ENCODE data around the gene TMEM114. TPM values are rescaled to one million over a fixed set of nuclear protein-coding genes. Genes with fewer than 3 reads are reported as not detected.
"Not testable (repeated sequence)": the region's sequence is repeated elsewhere in the genome, so short reads cannot be mapped to it uniquely, and the experiment has no call there.

Gene TMEM114
- total RNA-seq, 2 experiments from 2014 or later: not detected

DNA sequence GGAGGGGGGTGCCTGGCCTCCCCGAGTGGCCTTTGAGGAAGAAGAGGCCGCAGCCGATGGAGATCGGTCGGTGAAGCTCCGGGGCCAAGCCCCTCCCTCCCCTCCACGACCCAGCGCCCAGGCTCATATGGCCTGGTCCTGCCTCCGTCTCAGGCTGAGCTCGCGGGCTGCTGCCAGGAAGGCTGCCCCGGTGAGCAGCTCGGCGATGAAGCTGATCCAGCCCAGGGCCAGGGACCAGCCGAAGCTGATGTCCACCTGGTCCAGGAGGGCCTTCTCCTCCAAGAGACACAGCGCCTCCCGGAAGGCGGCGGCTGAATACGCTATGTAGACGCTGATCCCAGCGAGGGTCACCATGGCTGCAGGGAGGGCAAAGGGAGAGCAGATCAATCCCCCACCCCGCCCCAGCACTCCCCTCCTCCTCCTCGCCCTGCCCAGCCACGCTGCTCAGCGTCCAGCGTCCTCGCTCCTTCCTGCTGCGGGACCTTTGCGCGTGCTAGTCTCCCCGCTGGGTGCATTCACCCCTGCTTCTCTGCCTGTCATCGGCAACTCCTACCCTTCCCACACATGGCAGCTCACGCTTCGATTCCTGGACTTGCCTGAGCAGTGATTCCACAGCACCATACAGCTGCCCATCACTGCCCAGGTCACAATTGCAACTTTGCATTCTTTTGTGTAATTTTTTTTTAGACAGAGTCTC lies 20.5 kb downstream of the TMEM114 start:
- H3K27me3 Mint-ChIP-seq (ENCODE audit: low read depth): peaks cover 5% of the 10 kb centered on the region
- no peak overlapping the region for H3K4me3 Mint-ChIP-seq
- CTCF ChIA-PET: interaction anchor here (0.8 to 2.5 kb wide), 2 partner anchors 52 to 311 kb away, joined by 3 to 13 read pairs; partner anchors contain the start of gene METTL22
- ATAC-seq (no peak), DNase-seq (no peak)
- POLR2A ChIA-PET: interaction anchor here (1.6 kb wide), 1 partner anchor 310 kb away, joined by 4 read pairs; no protein-coding TSS in a partner anchor
- H3K36me3 Mint-ChIP-seq (ENCODE audit: low read depth): no peaks in the 10 kb centered on the region
- H3K27ac Mint-ChIP-seq: no peak overlapping the region
- H3K4me1 Mint-ChIP-seq (ENCODE audit: low read depth): peaks cover 9% of the 10 kb centered on the region
- H3K9me3 Mint-ChIP-seq (ENCODE audit: insufficient read depth): no peaks in the 10 kb centered on the region

DNA sequence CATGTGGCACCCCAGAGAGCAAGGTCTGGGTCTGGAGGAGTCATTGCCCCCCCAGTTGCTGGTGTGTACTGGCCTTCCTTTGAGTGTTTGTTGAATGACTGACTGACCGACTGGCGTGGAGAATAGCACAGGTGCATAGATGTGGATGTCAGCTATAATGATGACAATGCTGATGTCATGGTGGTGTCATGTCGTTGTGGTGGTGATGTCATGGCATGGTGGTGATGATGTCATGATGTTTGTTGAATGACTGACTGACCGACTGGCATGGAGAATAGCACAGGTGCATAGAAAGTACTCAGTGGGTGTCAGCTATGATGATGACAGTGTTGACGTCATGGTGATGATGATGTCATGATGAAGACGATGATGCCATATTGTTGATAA lies 22.1 kb downstream of the TMEM114 start:
- no peak overlapping the region for H3K4me3 Mint-ChIP-seq
- peaks cover 5% of the 10 kb centered on the region for H3K27me3 Mint-ChIP-seq (ENCODE audit: low read depth)
- DNase-seq (peak; percentile 24), ATAC-seq (no peak)
- POLR2A ChIA-PET: interaction anchor here (0.9 to 1.6 kb wide), 2 partner anchors 15 to 312 kb away, joined by 3 to 4 read pairs; no protein-coding TSS in a partner anchor
- CTCF ChIA-PET: interaction anchor here (2.5 kb wide), 1 partner anchor 313 kb away, joined by 13 read pairs; no protein-coding TSS in a partner anchor
- no peaks in the 10 kb centered on the region for H3K36me3 Mint-ChIP-seq (ENCODE audit: low read depth)
- H3K4me1 Mint-ChIP-seq (ENCODE audit: low read depth): peaks cover 7% of the 10 kb centered on the region
- no peaks in the 10 kb centered on the region for H3K9me3 Mint-ChIP-seq (ENCODE audit: insufficient read depth)
- H3K27ac Mint-ChIP-seq: peak overlapping the region; percentile 13

DNA sequence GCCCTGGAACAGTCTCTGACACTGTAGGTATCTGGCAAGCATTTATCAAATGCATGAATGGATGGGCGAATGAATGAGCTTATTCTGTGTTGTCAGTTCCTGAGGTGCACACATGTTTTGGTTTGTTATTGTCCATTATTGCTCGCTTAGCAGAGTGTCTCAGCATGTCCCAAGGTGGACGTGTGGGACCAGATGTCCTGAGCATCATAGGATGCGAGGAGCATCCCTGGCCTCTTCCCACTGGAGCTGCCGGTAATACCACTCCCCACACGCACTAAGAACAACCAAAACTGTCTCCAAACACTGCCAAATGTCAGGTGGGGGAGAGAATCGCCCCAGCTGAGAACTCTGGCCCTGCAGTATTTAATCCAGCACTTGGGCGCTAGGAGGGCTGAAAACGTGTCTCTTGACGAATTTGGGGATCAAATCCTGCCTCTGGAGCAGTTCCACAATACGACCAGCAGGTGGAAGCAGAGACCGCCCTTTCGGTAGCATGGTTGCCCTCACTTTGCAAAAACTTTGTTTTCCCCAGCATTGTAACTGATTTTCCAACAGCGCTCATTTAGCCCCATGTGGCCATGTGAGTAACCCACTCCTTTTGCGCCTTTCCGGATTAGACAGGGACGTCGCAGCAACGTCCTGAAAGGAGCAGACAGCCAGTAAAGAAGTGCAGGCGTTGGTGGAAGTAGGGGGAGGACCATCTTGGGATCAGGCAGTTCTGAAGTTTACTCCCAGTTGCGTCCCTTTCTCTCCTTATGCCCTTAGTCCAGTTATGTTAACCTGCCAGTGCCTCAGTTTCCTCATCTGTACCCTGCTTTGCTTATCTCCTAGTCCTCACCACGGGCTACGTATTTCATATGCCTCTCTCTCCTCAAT lies 22.7 kb downstream of the TMEM114 start:
- Mint-ChIP-seq H3K27me3 (ENCODE audit: low read depth) (peaks cover 5% of the 10 kb centered on the region), H3K27ac (peak overlapping the region; percentile 13), H3K4me1 (ENCODE audit: low read depth) (peaks cover 3% of the 10 kb centered on the region), H3K36me3 (ENCODE audit: low read depth) (no peaks in the 10 kb centered on the region), H3K4me3 (no peak overlapping the region), H3K9me3 (ENCODE audit: insufficient read depth) (no peaks in the 10 kb centered on the region)
- DNase-seq (peak; percentile 87), ATAC-seq (peak; percentile 95)
- CTCF ChIA-PET: interaction anchor here (0.7 to 2.5 kb wide), 13 partner anchors 8 to 441 kb away, joined by 3 to 15 read pairs (median 4); partner anchors contain the start of genes ABAT and CARHSP1
- POLR2A ChIA-PET: interaction anchor here (1.2 kb wide), 1 partner anchor 301 kb away, joined by 4 read pairs; the partner anchor contains the start of gene CARHSP1

DNA sequence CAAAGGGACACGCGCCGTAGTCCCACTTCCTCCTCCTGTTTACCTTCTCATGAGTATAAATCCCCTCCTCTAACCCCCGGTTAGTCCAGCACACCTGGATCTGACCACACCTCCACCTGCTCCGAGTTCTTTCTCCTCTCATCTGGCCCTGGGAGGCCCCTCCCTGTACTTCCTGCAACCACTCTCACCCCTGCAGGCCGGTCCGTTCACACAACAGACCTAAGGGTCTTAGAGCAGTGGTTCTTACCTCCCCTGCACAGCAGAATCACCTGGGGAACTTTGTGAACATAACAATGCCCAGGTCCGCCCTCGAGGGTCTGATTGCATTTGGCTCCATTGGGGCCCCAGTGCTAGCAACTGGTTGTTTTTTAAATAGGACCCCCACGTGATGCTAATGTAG lies 24.8 kb downstream of the TMEM114 start:
- ATAC-seq (peak; percentile 24), DNase-seq (peak; percentile 29)
- POLR2A ChIA-PET: no interaction called here
- Mint-ChIP-seq H3K4me3 (no peak overlapping the region), H3K4me1 (ENCODE audit: low read depth) (peaks cover 3% of the 10 kb centered on the region), H3K9me3 (ENCODE audit: insufficient read depth) (no peaks in the 10 kb centered on the region), H3K27me3 (ENCODE audit: low read depth) (peaks cover 2% of the 10 kb centered on the region), H3K36me3 (ENCODE audit: low read depth) (no peaks in the 10 kb centered on the region), H3K27ac (no peak overlapping the region)
- CTCF ChIA-PET: interaction anchor here (0.8 kb wide), 1 partner anchor 507 kb away, joined by 3 read pairs; no protein-coding TSS in a partner anchor

DNA sequence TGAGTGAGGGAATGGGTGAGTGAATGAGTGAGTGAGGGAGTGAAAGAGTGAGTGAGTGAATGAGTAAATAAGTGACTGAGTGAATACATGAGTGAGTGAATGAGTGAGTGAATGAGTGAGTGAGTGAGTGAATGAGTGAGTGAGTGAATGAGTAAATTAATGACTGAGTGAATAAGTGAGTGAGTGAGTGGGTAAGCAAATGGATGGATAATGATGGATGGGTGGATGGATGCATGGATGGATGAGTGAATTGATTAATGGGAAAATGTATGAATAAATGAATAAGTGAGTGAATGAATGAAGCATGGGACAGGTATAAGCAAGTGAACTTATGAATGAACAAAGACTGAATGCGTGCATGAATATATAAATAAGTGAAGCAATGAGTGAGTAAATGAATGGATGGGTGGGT lies 25.4 kb downstream of the TMEM114 start:
- Mint-ChIP-seq H3K4me3 (no peak overlapping the region), H3K27ac (no peak overlapping the region)
- CTCF ChIA-PET: no interaction called here

DNA sequence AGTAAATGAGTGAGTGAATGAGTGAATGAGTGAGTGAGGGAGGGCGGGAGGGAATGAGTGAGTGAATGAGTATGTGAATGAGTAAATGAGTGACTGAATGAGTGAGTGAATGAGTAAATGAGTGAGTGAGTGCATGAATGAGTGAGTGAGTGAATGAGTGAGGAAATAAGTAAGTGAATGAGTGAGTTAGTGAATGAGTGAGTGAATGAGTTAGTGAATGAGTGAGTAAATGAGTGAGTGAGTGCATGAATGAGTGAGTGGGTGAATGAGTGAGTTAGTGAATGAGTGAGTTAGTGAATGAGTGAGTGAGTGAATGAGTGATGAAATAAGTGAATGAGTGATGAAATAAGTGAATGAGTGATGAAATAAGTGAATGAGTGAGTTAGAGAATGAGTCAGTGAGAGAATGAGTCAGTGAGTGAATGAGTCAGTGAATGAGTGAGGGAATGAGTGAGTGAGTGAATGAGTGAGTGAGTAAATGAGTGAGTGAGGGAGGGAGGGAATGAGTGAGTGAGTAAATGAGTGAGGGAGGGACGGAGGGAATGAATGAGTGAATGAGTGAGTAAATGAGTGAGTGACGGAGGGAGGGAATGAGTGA lies 26.3 kb downstream of the TMEM114 start:
- POLR2A ChIA-PET; H3K27ac Mint-ChIP-seq; H3K4me1 Mint-ChIP-seq (ENCODE audit: low read depth); DNase-seq; ATAC-seq; H3K4me3 Mint-ChIP-seq; CTCF ChIA-PET; H3K9me3 Mint-ChIP-seq (ENCODE audit: insufficient read depth); H3K36me3 Mint-ChIP-seq (ENCODE audit: low read depth); H3K27me3 Mint-ChIP-seq (ENCODE audit: low read depth): not testable (repeated sequence)

More for the DNA sequence above, 25.4 kb downstream of the TMEM114 start:
- DNase-seq: no peak
- peaks cover under 1% of the 10 kb centered on the region for H3K27me3 Mint-ChIP-seq (ENCODE audit: low read depth)
- H3K9me3 Mint-ChIP-seq (ENCODE audit: insufficient read depth): no peaks in the 10 kb centered on the region
- POLR2A ChIA-PET: no interaction called here
- no peak for ATAC-seq
- H3K4me1 Mint-ChIP-seq (ENCODE audit: low read depth): peaks cover 3% of the 10 kb centered on the region
- no peaks in the 10 kb centered on the region for H3K36me3 Mint-ChIP-seq (ENCODE audit: low read depth)

DNA sequence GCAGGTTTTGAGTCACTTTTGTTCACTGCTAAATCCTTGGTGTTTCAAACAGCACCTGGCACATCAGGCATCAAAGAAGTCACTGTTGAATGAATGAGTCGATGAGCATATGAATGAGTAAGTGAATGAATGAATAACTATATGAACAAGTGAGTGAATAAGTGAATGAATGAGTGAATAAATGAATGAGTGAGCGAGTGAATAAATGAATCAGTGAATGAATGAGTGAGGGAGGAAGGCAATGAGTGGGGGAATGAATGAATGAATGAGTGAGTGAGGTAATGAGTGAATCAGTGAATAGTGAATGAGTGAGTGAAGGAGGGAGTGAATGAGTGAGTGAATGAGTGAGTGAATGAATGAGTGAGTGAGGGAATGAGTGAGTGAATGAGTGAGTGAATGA lies 28.8 kb downstream of the TMEM114 start:
- no peaks in the 10 kb centered on the region for H3K9me3 Mint-ChIP-seq (ENCODE audit: insufficient read depth)
- POLR2A ChIA-PET: no interaction called here

DNA sequence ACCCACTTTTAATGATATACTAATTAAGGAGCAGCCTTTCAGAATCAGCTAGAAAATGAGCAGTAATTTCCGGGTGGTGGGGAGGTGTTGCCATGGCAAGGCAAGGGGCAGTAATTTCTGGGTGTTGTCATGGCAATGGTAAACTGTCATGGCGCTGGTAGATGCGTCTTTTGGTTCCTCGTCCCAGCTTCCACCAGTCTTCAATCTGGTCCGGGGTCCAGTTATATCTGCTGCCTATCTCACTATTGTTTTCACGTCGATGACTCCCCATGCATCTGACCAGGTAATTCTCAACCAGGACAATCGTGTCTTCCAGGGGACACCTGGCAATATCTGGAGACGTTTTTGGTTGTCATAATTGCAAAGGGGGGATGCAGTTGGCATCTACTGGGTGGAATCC lies 34.9 kb downstream of the TMEM114 start:
- DNase-seq: no peak
- Mint-ChIP-seq H3K27me3 (ENCODE audit: low read depth) (peaks cover 5% of the 10 kb centered on the region), H3K36me3 (ENCODE audit: low read depth) (no peaks in the 10 kb centered on the region), H3K27ac (no peak overlapping the region), H3K4me1 (ENCODE audit: low read depth) (no peaks in the 10 kb centered on the region), H3K9me3 (ENCODE audit: insufficient read depth) (no peaks in the 10 kb centered on the region), H3K4me3 (no peak overlapping the region)
- CTCF ChIA-PET: no interaction called here
- POLR2A ChIA-PET: no interaction called here
- ATAC-seq: no peak

More for the DNA sequence above, 28.8 kb downstream of the TMEM114 start:
- DNase-seq (no peak), ATAC-seq (no peak)
- no peak overlapping the region for H3K27ac Mint-ChIP-seq
- H3K4me3 Mint-ChIP-seq: no peak overlapping the region
- no peaks in the 10 kb centered on the region for H3K4me1 Mint-ChIP-seq (ENCODE audit: low read depth)
- H3K36me3 Mint-ChIP-seq (ENCODE audit: low read depth): no peaks in the 10 kb centered on the region
- CTCF ChIA-PET: no interaction called here
- H3K27me3 Mint-ChIP-seq (ENCODE audit: low read depth): no peaks in the 10 kb centered on the region

DNA sequence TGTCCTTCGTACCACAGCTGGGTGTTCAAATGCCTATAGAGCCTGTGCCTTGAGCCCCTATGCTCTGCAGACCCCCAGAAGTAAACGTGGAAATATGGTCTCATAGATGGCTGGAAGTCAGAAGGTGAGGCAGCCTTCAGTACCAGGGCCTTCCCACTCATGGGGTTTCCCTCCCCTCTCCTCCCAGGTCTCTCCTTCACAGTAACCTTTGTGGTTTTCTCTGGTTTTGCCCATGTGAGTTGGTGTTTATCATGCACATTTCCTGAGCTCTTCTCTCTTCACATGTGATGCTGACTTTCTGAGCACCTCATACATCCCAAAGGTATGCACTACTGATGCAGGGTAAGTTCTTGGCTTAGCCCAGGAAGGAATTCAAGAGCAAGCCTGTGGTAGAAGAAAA lies 35.4 kb downstream of the TMEM114 start:
- ChIA-PET CTCF (no interaction called here), POLR2A (no interaction called here)
- Mint-ChIP-seq H3K27me3 (ENCODE audit: low read depth) (peaks cover 5% of the 10 kb centered on the region), H3K4me1 (ENCODE audit: low read depth) (no peaks in the 10 kb centered on the region), H3K4me3 (no peak overlapping the region), H3K27ac (no peak overlapping the region), H3K9me3 (ENCODE audit: insufficient read depth) (no peaks in the 10 kb centered on the region), H3K36me3 (ENCODE audit: low read depth) (no peaks in the 10 kb centered on the region)
- DNase-seq: no peak
- ATAC-seq: no peak

DNA sequence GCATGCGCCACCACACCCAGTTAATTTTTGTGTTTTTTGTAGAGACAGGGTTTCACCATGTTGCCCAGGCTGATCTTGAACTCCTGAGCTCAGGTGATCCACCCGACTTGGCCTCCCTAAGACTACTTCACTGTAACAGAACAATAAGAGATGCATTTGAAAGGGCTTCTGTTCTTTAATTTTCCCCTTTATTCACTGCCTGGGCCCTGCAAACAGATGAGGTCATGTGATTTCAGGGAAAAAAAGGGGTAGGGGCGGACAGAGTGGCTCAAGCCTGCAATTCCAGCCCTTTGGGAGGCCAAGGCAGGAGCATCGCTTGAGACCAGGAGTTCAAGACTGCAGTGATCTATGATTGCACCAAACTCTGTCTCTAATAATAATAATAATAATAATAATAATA lies 36.3 kb downstream of the TMEM114 start:
- POLR2A ChIA-PET: no interaction called here

DNA sequence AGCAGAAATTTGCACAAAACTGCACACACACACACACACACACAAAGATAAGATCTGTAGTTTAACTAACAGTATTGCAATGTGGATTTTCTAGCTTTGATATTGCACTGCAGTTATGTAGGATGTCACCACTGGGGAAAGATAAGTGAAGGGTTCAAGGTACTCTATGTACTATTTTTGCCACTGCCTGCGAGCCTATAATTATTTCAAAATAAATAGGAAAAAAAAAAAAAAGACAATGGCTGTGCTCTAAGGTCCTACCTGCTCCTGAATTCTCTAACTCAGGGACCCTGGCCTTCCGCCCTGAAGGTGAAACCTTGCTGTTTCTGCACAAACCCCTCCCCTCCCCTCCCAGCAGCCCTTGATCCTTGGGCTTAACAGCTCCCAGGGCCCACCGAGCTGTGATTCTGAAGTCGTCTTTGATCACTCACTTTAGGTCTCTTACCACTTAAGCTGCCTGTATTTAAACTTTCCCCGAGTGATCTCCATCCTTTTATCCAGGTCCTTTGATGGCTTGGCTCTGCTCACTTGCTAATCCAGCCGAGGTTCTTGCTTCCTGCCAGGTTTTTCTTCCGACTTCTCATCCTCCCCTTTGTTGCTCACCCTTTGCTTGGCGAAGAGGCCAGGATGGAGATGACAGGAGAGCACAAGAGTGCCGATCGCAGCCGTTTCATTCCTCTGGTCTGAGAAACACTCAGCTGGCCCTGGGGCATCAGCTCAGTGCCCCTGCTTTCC lies 37.7 kb downstream of the TMEM114 start:
- Mint-ChIP-seq H3K27me3 (ENCODE audit: low read depth) (peaks cover 9% of the 10 kb centered on the region), H3K9me3 (ENCODE audit: insufficient read depth) (no peaks in the 10 kb centered on the region), H3K27ac (no peak overlapping the region), H3K4me1 (ENCODE audit: low read depth) (no peaks in the 10 kb centered on the region), H3K4me3 (no peak overlapping the region), H3K36me3 (ENCODE audit: low read depth) (no peaks in the 10 kb centered on the region)
- POLR2A ChIA-PET: no interaction called here
- no peak for ATAC-seq
- DNase-seq: no peak
- CTCF ChIA-PET: no interaction called here

More for the DNA sequence above, 36.3 kb downstream of the TMEM114 start:
- Mint-ChIP-seq H3K36me3 (ENCODE audit: low read depth) (no peaks in the 10 kb centered on the region), H3K9me3 (ENCODE audit: insufficient read depth) (no peaks in the 10 kb centered on the region), H3K27me3 (ENCODE audit: low read depth) (peaks cover 9% of the 10 kb centered on the region), H3K4me3 (no peak overlapping the region), H3K27ac (no peak overlapping the region), H3K4me1 (ENCODE audit: low read depth) (no peaks in the 10 kb centered on the region)
- ATAC-seq (no peak), DNase-seq (no peak)
- CTCF ChIA-PET: no interaction called here
